GM23248 (cell line): ENCODE data around the gene DHRS1.

ENCODE experiments used
- EZH2 ChIP-seq: fragments of 200-600 bp; sonication (generic); IDR thresholded peaks from 2 replicates; pipeline ENCODE4 v1.6.1; 2018; ENCODE audit warnings: antibody characterized with exemption, mild to moderate bottlenecking; ENCODE audit not compliant: insufficient read depth, poor library complexity, severe bottlenecking
- EZH2phosphoT487 ChIP-seq: fragments of 200-600 bp; sonication (generic); IDR thresholded peaks from 2 replicates; pipeline ENCODE4 v1.6.1; 2018; ENCODE audit warnings: antibody characterized with exemption, moderate library complexity, mild to moderate bottlenecking, low read depth; ENCODE audit not compliant: insufficient read depth

GRCh38 chr14:24315807-24316596, 16.4 kb upstream of the DHRS1 start:
- TF ChIP-seq EZH2 (no peak), EZH2phosphoT487 (no peak)
